Subcutaneous abdominal adipose tissue (tissue), 5 donors: ENCODE measurements around the gene SLC25A1.

Experiments
- H3K27ac ChIP-seq: one replicate; pipeline ENCODE4 v1.7.0; 2013; ENCODE audit warnings: low read depth, mild to moderate bottlenecking, inconsistent platforms, low read length, moderate library complexity
- H3K27me3 ChIP-seq, 5 donors: one replicate each; pipeline ENCODE4 v1.7.0; 2013; ENCODE audit warnings: low read length in 5 of 5, inconsistent platforms in 1 of 5; ENCODE audit not compliant: control insufficient read depth in 5 of 5, insufficient read depth in 4 of 5
- H3K36me3 ChIP-seq, 5 donors: one replicate each; pipeline ENCODE4 v1.7.0; 2013; ENCODE audit warnings: low read length in 5 of 5; ENCODE audit not compliant: control insufficient read depth in 5 of 5, insufficient read depth in 5 of 5
- H3K4me1 ChIP-seq, 5 donors: one replicate each; pipeline ENCODE4 v1.7.0; 2013; ENCODE audit warnings: low read length in 5 of 5, mild to moderate bottlenecking in 3 of 5, moderate library complexity in 1 of 5; ENCODE audit not compliant: control insufficient read depth in 5 of 5, insufficient read depth in 5 of 5
- H3K4me3 ChIP-seq, 5 donors: one replicate each; pipeline ENCODE4 v1.7.0; 2013; ENCODE audit warnings: low read length in 5 of 5, low read depth in 1 of 5
- H3K9ac ChIP-seq, 5 donors: one replicate each; pipeline ENCODE4 v1.7.0; 2013; ENCODE audit warnings: low read length in 5 of 5, mild to moderate bottlenecking in 4 of 5, moderate library complexity in 3 of 5
- H3K9me3 ChIP-seq, 5 donors: one replicate each; pipeline ENCODE4 v1.7.0; 2013; ENCODE audit warnings: low read length in 5 of 5; ENCODE audit not compliant: control insufficient read depth in 5 of 5
- donor health status: healthy.
- donor health status: healthy.
- donor health status: healthy.
- donor health status: healthy.
- donor health status: healthy.

The SLC25A1 gene

GRCh38 chr22:19218541-19219233, 40.2 kb upstream of the SLC25A1 start:
- Histone ChIP-seq H3K27ac (no peak overlapping the region), H3K4me3 (no peak overlapping the region), H3K9me3 (no peaks in the 10 kb centered on the region), H3K36me3 (peaks cover 4 to 58% (median 50%) of the 10 kb centered on the region in 5 donors), H3K9ac (no peak overlapping the region), H3K27me3 (no peaks in the 10 kb centered on the region), H3K4me1 (peaks cover 2 to 12% (median 7%) of the 10 kb centered on the region in 5 donors)

- Histone ChIP-seq H3K36me3 (peaks cover 1 to 38% (median 30%) of the 10 kb centered on the region in 5 donors), H3K27ac (no peak overlapping the region)
These were observed 38.0 kb upstream of the SLC25A1 start for GRCh38 chr22:19216579-19216978.

GRCh38 chr22:19215360-19215759, 36.8 kb upstream of the SLC25A1 start:
- Histone ChIP-seq H3K27me3 (no peaks in the 10 kb centered on the region), H3K4me3 (no peak overlapping the region), H3K9ac (no peak overlapping the region), H3K4me1 (peaks cover 2 to 12% (median 7%) of the 10 kb centered on the region in 5 donors), H3K36me3 (peaks cover 0 to 25% (median 20%) of the 10 kb centered on the region in 5 donors), H3K9me3 (no peaks in the 10 kb centered on the region), H3K27ac (no peak overlapping the region)

More at GRCh38 chr22:19216579-19216978, 38.0 kb upstream of the SLC25A1 start:
- Histone ChIP-seq H3K4me3 (no peak overlapping the region), H3K9ac (no peak overlapping the region), H3K27me3 (no peaks in the 10 kb centered on the region), H3K9me3 (no peaks in the 10 kb centered on the region), H3K4me1 (peaks cover 2 to 12% (median 7%) of the 10 kb centered on the region in 5 donors)

DNA sequence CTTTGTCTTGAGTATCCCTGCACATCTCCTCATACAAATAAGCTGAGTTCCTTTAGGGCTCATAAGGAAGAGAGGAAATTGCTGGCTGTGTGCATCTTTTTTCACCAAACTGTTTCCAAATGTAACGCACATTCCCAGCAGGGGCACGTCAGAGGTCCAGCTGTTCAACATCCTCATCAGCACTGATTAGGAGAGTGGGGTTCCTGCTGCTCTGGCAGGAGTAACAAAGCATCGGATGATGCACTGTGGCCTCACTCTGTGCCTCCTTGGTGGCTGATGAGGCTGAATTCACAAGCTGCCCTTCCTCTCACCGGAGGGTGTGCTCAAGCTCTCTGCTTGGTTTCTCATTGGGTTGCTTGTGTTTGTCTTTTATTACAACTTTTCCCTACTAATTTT, 35.5 kb upstream of the SLC25A1 start:
- Histone ChIP-seq H3K36me3 (peaks cover 0 to 30% (median 25%) of the 10 kb centered on the region in 5 donors), H3K27me3 (no peaks in the 10 kb centered on the region), H3K4me3 (no peak overlapping the region), H3K27ac (no peak overlapping the region), H3K4me1 (peaks cover 2 to 12% (median 7%) of the 10 kb centered on the region in 5 donors), H3K9ac (no peak overlapping the region), H3K9me3 (no peaks in the 10 kb centered on the region)

DNA sequence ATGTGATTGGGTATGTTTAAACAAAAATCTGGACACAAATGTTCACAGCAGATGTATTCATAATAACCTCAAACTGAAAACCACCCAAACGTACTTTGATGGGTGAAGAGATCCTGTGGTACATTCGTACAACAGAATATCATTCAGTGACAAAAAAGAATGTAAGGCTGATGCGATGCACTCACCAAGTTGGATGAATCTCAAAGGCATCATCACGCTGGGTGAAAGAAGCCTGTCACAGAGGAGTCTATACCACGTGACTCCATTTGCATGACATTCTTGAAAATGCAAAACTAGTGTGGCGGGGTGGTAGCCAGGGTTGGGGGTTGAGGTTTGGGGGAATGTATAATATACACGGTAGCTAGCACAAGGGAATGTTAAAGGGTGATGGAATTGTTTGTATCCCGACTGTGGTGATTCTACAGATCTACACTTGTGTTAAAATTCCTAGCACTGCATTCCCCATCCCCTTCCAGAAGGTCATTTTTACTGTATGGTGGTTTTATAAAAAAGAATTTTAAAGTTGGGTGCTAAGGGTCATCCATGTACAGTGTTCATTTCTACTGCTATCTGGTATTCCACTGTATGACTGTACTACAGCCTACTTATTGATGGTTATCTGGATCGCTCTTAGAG, 35.0 kb upstream of the SLC25A1 start:
- peaks cover 0 to 35% (median 30%) of the 10 kb centered on the region in 5 donors for H3K36me3 ChIP-seq
- H3K27me3 ChIP-seq = no peaks in the 10 kb centered on the region
- no peaks in the 10 kb centered on the region for H3K9me3 ChIP-seq
- H3K4me1 ChIP-seq = peaks cover 2 to 8% (median 3%) of the 10 kb centered on the region in 5 donors
- H3K27ac ChIP-seq = no peak overlapping the region
- H3K9ac ChIP-seq = no peak overlapping the region
- no peak overlapping the region for H3K4me3 ChIP-seq

- Histone ChIP-seq H3K4me3 (no peak overlapping the region), H3K27me3 (no peaks in the 10 kb centered on the region), H3K27ac (no peak overlapping the region), H3K9me3 (no peaks in the 10 kb centered on the region), H3K36me3 (peaks cover 0 to 40% (median 34%) of the 10 kb centered on the region in 5 donors), H3K9ac (no peak overlapping the region), H3K4me1 (peaks cover 0 to 3% (median 0%) of the 10 kb centered on the region in 5 donors)
These were observed 34.5 kb upstream of the SLC25A1 start for GRCh38 chr22:19213001-19213400.

GRCh38 chr22:19212302-19212870, 33.9 kb upstream of the SLC25A1 start:
- H3K36me3 ChIP-seq = peaks cover 0 to 42% (median 35%) of the 10 kb centered on the region in 5 donors
- no peaks in the 10 kb centered on the region for H3K9me3 ChIP-seq
- H3K4me1 ChIP-seq = no peaks in the 10 kb centered on the region
- no peak overlapping the region for H3K27ac ChIP-seq
- H3K4me3 ChIP-seq = no peak overlapping the region
- no peak overlapping the region for H3K9ac ChIP-seq
- no peaks in the 10 kb centered on the region for H3K27me3 ChIP-seq

GRCh38 chr22:19210188-19210587, 31.7 kb upstream of the SLC25A1 start:
- Histone ChIP-seq H3K4me3 (no peak overlapping the region), H3K27me3 (no peaks in the 10 kb centered on the region), H3K9me3 (no peaks in the 10 kb centered on the region), H3K36me3 (peaks cover 0 to 35% (median 30%) of the 10 kb centered on the region in 5 donors), H3K9ac (no peak overlapping the region), H3K27ac (no peak overlapping the region), H3K4me1 (no peaks in the 10 kb centered on the region)

DNA sequence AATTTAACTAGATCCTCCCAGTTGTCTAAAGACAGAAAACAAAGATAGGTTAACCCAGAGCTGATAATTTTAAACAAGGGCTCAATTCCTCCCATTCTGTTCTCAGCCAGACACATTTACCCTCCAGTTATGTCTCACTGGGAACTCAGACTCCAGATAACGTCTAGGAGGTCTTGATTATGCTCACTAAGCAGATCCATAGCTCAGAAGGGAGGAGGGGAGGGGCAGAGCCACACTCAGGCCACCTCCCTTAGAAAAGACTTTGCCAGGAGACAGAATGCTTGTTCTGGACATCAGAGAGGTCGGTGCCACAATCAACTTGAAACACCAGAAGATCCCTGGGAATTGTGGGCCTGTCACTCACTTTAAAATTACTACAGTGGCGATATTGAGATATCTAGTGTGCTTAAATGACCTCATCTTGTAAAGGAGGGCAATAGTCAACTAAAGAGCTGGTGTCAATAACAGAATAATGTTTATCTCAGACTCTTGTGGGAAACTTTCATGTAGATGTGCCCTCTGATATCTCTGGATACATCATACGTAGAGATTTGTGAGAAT, 29.8 kb upstream of the SLC25A1 start:
- Histone ChIP-seq H3K27ac (no peak overlapping the region), H3K9me3 (no peaks in the 10 kb centered on the region), H3K4me1 (no peaks in the 10 kb centered on the region), H3K4me3 (no peak overlapping the region), H3K9ac (no peak overlapping the region), H3K27me3 (no peaks in the 10 kb centered on the region), H3K36me3 (peaks cover 0 to 28% (median 26%) of the 10 kb centered on the region in 5 donors)

DNA sequence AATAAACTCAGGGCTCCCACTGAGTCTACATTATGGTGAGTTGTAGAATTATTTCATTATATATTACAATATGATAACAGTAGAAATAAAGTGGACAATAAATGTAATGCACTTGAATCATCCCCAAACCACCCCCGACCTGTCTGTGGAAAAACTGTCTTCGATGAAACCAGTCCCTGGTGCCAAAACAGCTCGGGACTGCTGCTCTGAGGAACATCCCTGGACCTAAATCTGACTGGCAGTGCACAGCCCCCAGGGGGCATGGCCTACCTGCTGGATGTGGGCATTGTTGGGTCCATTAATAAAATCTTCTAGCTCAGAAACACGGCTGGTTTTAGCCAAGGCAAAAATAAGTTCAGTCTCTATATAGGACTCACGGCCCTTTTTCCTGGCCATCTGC, 29.3 kb upstream of the SLC25A1 start:
- H3K27me3 ChIP-seq = no peaks in the 10 kb centered on the region
- no peak overlapping the region for H3K9ac ChIP-seq
- no peak overlapping the region for H3K27ac ChIP-seq
- H3K36me3 ChIP-seq = peaks cover 0 to 28% (median 26%) of the 10 kb centered on the region in 5 donors
- H3K9me3 ChIP-seq = no peaks in the 10 kb centered on the region
- H3K4me1 ChIP-seq = no peaks in the 10 kb centered on the region
- H3K4me3 ChIP-seq = no peak overlapping the region
